A673 (cell line): ENCODE data around the gene FZD1. TPM values are rescaled to one million over a fixed set of nuclear protein-coding genes. Genes with fewer than 3 reads are reported as not detected.
A peak's percentile ranks its signal among the peaks of the same experiment; 100 is the strongest.

Experiments used
- BruUV-seq: library from RNA; stranded (reverse); fragments of 400-500 nt; replicated peaks from 2 replicates; lab custom pipeline; 2021; lab: Mats Ljungman, UMichigan
- CTCF ChIA-PET: fragments of 300-600 bp; sonication (Branson Sonifier 250); formaldehyde crosslinking; loops from one replicate; lab custom pipeline; 2022; ENCODE audit warnings: antibody characterized with exemption; lab: Charles Lee
- POLR2A ChIA-PET: fragments of 300-600 bp; sonication (Branson Sonifier 250); formaldehyde crosslinking; loops from one replicate; lab custom pipeline; 2022; ENCODE audit warnings: antibody characterized with exemption; ENCODE audit not compliant: low non-redundant PET; lab: Charles Lee
- DNase-seq: peaks from one replicate; pipeline ENCODE4 v3.0.0-alpha.2; 2015; ENCODE audit warnings: low spot score
- H3K27ac ChIP-seq: fragments of 200-600 bp; sonication (generic); 2 replicates; pipeline ENCODE4 v1.5.1; 2016; ENCODE audit warnings: mixed run types, low read depth, mild to moderate bottlenecking, mixed read lengths, antibody characterized with exemption, low read length; ENCODE audit not compliant: poor library complexity, severe bottlenecking
- H3K27me3 ChIP-seq: fragments of 200-600 bp; sonication (generic); replicated peaks from 2 replicates; pipeline ENCODE4 v1.6.1; 2017; ENCODE audit warnings: mixed run types, low read depth, mild to moderate bottlenecking, mixed read lengths, antibody characterized with exemption, low read length; ENCODE audit not compliant: insufficient read depth, poor library complexity
- H3K36me3 ChIP-seq: fragments of 200-600 bp; sonication (generic); 2 replicates; pipeline ENCODE4 v1.6.1; 2016; ENCODE audit warnings: mixed run types, mild to moderate bottlenecking, mixed read lengths, antibody characterized with exemption, low read length; ENCODE audit not compliant: insufficient read depth, poor library complexity, severe bottlenecking
- H3K4me1 ChIP-seq: fragments of 200-600 bp; sonication (generic); 2 replicates; pipeline ENCODE4 v1.6.1; 2017; ENCODE audit warnings: mixed run types, mild to moderate bottlenecking, mixed read lengths, antibody characterized with exemption, low read length; ENCODE audit not compliant: insufficient read depth, poor library complexity, severe bottlenecking
- H3K4me3 ChIP-seq: fragments of 200-600 bp; sonication (generic); 2 replicates; pipeline ENCODE4 v1.5.1; 2016; ENCODE audit warnings: low read depth, mixed run types, mild to moderate bottlenecking, mixed read lengths, low read length; ENCODE audit not compliant: poor library complexity, severe bottlenecking
- H3K9me3 ChIP-seq: fragments of 200-600 bp; sonication (generic); 2 replicates; pipeline ENCODE4 v1.6.1; 2016; ENCODE audit warnings: mixed run types, low read depth, mild to moderate bottlenecking, mixed read lengths, antibody characterized with exemption, low read length; ENCODE audit not compliant: poor library complexity, severe bottlenecking
- CTCF ChIP-seq: fragments of 300-800, 200-600 bp; sonication (generic); conservative IDR thresholded peaks from 2 replicates; pipeline ENCODE4 v1.5.1; 2017; ENCODE audit warnings: low read depth, mild to moderate bottlenecking, antibody characterized with exemption, low read length, moderate library complexity, mixed read lengths
- EZH2 ChIP-seq: fragments of 200-600 bp; sonication (generic); IDR thresholded peaks from 2 replicates; pipeline ENCODE4 v1.6.1; 2017; ENCODE audit warnings: borderline replicate concordance, low read depth, mild to moderate bottlenecking, mixed read lengths, antibody characterized with exemption, low read length; ENCODE audit not compliant: poor library complexity, severe bottlenecking
- intact Hi-C: fragments of 100-400 bp; cut with micrococcal nuclease; formaldehyde crosslinking; loops from one replicate; pipeline ENCODE4 v1.10.0; 2022; ENCODE audit not compliant: unreplicated experiment
- total RNA-seq: library from RNA; stranded (reverse); gene quantifications from 2 replicates; pipeline ENCODE4 v1.2.3, GENCODE V29; 2021

Gene FZD1
- total RNA-seq, 1 experiment from 2014 or later, result 49.9 TPM

GRCh38 chr7:91266067-91266688, 1.9 kb downstream of the FZD1 start:
- Histone ChIP-seq H3K27ac (peak overlapping the region; percentile 97), H3K4me3 (peak overlapping the region; percentile 92), H3K9me3 (no peaks in the 10 kb centered on the region), H3K4me1 (peaks cover 39% of the 10 kb centered on the region), H3K36me3 (peaks cover 46% of the 10 kb centered on the region), H3K27me3 (no peaks in the 10 kb centered on the region)
- peak; percentile 87 for DNase-seq
- CTCF ChIA-PET, result no interaction called here
- TF ChIP-seq EZH2 (no peak), CTCF (no peak)
- POLR2A ChIA-PET, result no interaction called here
- intact Hi-C loops, result loop anchor here (5.0 kb wide), 2 partner anchors 156 to 601 kb away; no protein-coding TSS in a partner anchor
- BruUV-seq, result no TSS peak

DNA sequence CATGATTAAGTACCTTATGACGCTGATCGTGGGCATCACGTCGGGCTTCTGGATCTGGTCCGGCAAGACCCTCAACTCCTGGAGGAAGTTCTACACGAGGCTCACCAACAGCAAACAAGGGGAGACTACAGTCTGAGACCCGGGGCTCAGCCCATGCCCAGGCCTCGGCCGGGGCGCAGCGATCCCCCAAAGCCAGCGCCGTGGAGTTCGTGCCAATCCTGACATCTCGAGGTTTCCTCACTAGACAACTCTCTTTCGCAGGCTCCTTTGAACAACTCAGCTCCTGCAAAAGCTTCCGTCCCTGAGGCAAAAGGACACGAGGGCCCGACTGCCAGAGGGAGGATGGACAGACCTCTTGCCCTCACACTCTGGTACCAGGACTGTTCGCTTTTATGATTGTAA, 2.5 kb downstream of the FZD1 start:
- peaks cover 34% of the 10 kb centered on the region for H3K4me1 ChIP-seq
- TF ChIP-seq CTCF (no peak), EZH2 (no peak)
- CTCF ChIA-PET, result interaction anchor here (1.0 to 1.3 kb wide), 2 partner anchors 159 to 177 kb away, joined by 3 to 4 read pairs; no protein-coding TSS in a partner anchor
- peak; percentile 54 for DNase-seq
- BruUV-seq, result no TSS peak
- H3K4me3 ChIP-seq, result peak overlapping the region; percentile 92
- H3K9me3 ChIP-seq, result no peaks in the 10 kb centered on the region
- H3K27me3 ChIP-seq, result no peaks in the 10 kb centered on the region
- POLR2A ChIA-PET, result no interaction called here
- H3K36me3 ChIP-seq, result peaks cover 46% of the 10 kb centered on the region
- peak overlapping the region; percentile 97 for H3K27ac ChIP-seq
- intact Hi-C loops, result loop anchor here (5.0 kb wide), 2 partner anchors 156 to 601 kb away; no protein-coding TSS in a partner anchor

DNA sequence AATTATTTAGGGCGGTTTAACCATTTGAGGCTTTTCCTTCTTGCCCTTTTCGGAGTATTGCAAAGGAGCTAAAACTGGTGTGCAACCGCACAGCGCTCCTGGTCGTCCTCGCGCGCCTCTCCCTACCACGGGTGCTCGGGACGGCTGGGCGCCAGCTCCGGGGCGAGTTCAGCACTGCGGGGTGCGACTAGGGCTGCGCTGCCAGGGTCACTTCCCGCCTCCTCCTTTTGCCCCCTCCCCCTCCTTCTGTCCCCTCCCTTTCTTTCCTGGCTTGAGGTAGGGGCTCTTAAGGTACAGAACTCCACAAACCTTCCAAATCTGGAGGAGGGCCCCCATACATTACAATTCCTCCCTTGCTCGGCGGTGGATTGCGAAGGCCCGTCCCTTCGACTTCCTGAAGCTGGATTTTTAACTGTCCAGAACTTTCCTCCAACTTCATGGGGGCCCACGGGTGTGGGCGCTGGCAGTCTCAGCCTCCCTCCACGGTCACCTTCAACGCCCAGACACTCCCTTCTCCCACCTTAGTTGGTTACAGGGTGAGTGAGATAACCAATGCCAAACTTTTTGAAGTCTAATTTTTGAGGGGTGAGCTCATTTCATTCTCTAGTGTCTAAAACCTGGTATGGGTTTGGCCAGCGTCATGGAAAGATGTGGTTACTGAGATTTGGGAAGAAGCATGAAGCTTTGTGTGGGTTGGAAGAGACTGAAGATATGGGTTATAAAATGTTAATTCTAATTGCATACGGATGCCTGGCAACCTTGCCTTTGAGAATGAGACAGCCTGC, 3.1 kb downstream of the FZD1 start:
- no TSS peak for BruUV-seq
- Histone ChIP-seq H3K4me3 (peak overlapping the region; percentile 92), H3K27me3 (no peaks in the 10 kb centered on the region), H3K9me3 (no peaks in the 10 kb centered on the region), H3K36me3 (peaks cover 46% of the 10 kb centered on the region), H3K27ac (peak overlapping the region; percentile 97), H3K4me1 (peaks cover 27% of the 10 kb centered on the region)
- CTCF ChIA-PET, result interaction anchor here (1.0 to 1.3 kb wide), 2 partner anchors 158 to 178 kb away, joined by 3 to 4 read pairs; no protein-coding TSS in a partner anchor
- POLR2A ChIA-PET, result no interaction called here
- DNase-seq, result peak; percentile 58
- intact Hi-C loops, result loop anchor here (5.0 kb wide), 2 partner anchors 155 to 600 kb away; no protein-coding TSS in a partner anchor
- no peak for TF ChIP-seq EZH2
- no peak for TF ChIP-seq CTCF
